Sigmoid colon (tissue), 4 donors: ENCODE results near the gene SERTAD2.

Experiments used
- CTCF ChIP-seq, 4 experiments: fragments of 450-650 bp in 3 of 4; fragments of 200-600 bp in 1 of 4; IDR thresholded peaks; one replicate each; pipeline ENCODE4 v1.5.1; 2016 to 2019; ENCODE audit warnings: antibody characterized with exemption in 4 of 4, mild to moderate bottlenecking in 3 of 4, moderate library complexity in 2 of 4
- POLR2A ChIP-seq, 2 donors: fragments of 450-650 bp; IDR thresholded peaks; one replicate each; pipeline ENCODE4 v1.6.1; 2016; ENCODE audit warnings: antibody characterized with exemption in 2 of 2, mild to moderate bottlenecking in 2 of 2, moderate library complexity in 2 of 2
- POLR2AphosphoS5 ChIP-seq, 4 donors: sonication (generic); formaldehyde crosslinking; IDR thresholded peaks; one replicate each; pipeline ENCODE4 v1.6.1; 2017; ENCODE audit warnings: antibody characterized with exemption in 4 of 4

GRCh38 chr2:64635976-64636911 is 17.5 kb downstream of the SERTAD2 start:
- TF ChIP-seq CTCF (IDR thresholded peaks at IDR 0.05) (no peak), POLR2AphosphoS5 (IDR thresholded peaks at IDR 0.05) (no peak), POLR2A (IDR thresholded peaks at IDR 0.05) (no peak)
